IMR-90 (cell line): ENCODE data around the gene CD44. TPM values are rescaled to one million over a fixed set of nuclear protein-coding genes. Genes with fewer than 3 reads are reported as not detected.

ENCODE experiments used
- ATAC-seq: fragments of 200-7000 bp; cut with Tn5 transposase; 2 replicates; pipeline ENCODE4 v1.9.1; 2020; ENCODE audit warnings: low read depth, mild to moderate bottlenecking, moderate library complexity
- BruUV-seq: library from RNA; stranded (reverse); fragments of 400-500 nt; replicated peaks from 2 replicates; lab custom pipeline; 2021; lab: Mats Ljungman, UMichigan
- CTCF ChIA-PET: fragments of 300-600 bp; formaldehyde crosslinking; extraction: SDS; loops from one replicate; lab custom pipeline; 2021; ENCODE audit warnings: antibody characterized with exemption; lab: Yijun Ruan, JAX
- POLR2A ChIA-PET: fragments of 300-600 bp; sonication (Branson Sonifier 250); formaldehyde crosslinking; loops from one replicate; lab custom pipeline; 2022; ENCODE audit warnings: antibody characterized with exemption; ENCODE audit not compliant: unreplicated experiment; lab: Charles Lee
- DNase-seq: peaks from one replicate; pipeline ENCODE4 v3.0.0; 2013
- H2AFZ ChIP-seq: replicated peaks from 2 replicates; pipeline ENCODE3; 2013; ENCODE audit warnings: low read length, mild to moderate bottlenecking; ENCODE audit not compliant: poor library complexity
- H2AK5ac ChIP-seq: 2 replicates; pipeline ENCODE4 v1.6.1; 2013; ENCODE audit warnings: low read depth, low read length, inconsistent platforms
- H2AK9ac ChIP-seq: replicated peaks from 2 replicates; pipeline ENCODE3; 2013; ENCODE audit warnings: mild to moderate bottlenecking, low read depth, low read length, moderate library complexity; ENCODE audit not compliant: poor library complexity
- H2BK120ac ChIP-seq: 2 replicates; pipeline ENCODE4 v1.6.1; 2013; ENCODE audit warnings: low read depth, low read length, inconsistent platforms
- H2BK15ac ChIP-seq: 3 replicates; pipeline ENCODE4 v1.6.1; 2013; ENCODE audit warnings: low read depth, low read length, inconsistent platforms
- H2BK20ac ChIP-seq: 2 replicates; pipeline ENCODE4 v1.6.1; 2013; ENCODE audit warnings: low read depth, mild to moderate bottlenecking, inconsistent platforms, low read length, moderate library complexity
- H2BK5ac ChIP-seq: 2 replicates; pipeline ENCODE4 v1.6.1; 2013; ENCODE audit warnings: mild to moderate bottlenecking, low read depth, low read length, inconsistent platforms; ENCODE audit not compliant: poor library complexity, severe bottlenecking
- H3K14ac ChIP-seq: replicated peaks from 2 replicates; pipeline ENCODE4 v1.6.1; 2013; ENCODE audit warnings: low read depth, low read length, inconsistent platforms
- H3K18ac ChIP-seq: 2 replicates; pipeline ENCODE4 v1.6.1; 2013; ENCODE audit warnings: low read depth, low read length, control low read depth
- H3K23ac ChIP-seq: 2 replicates; pipeline ENCODE4 v1.6.1; 2013; ENCODE audit warnings: low read depth, low read length, inconsistent platforms
- H3K27ac ChIP-seq: 2 replicates; pipeline ENCODE4 v1.5.1; 2013; ENCODE audit warnings: mild to moderate bottlenecking, control low read depth, low read length; ENCODE audit not compliant: insufficient read depth
- H3K27me3 ChIP-seq: 2 replicates; pipeline ENCODE4 v1.6.1; 2013; ENCODE audit warnings: low read length; ENCODE audit not compliant: control insufficient read depth, insufficient read depth
- H3K36me3 ChIP-seq: 2 replicates; pipeline ENCODE4 v1.6.1; 2013; ENCODE audit warnings: low read length, mixed read lengths; ENCODE audit not compliant: control insufficient read depth, insufficient read depth
- H3K4ac ChIP-seq: 2 replicates; pipeline ENCODE4 v1.6.1; 2013; ENCODE audit warnings: low read depth, low read length, inconsistent platforms
- H3K4me1 ChIP-seq: 2 replicates; pipeline ENCODE4 v1.6.1; 2013; ENCODE audit warnings: low read length, mixed read lengths; ENCODE audit not compliant: control insufficient read depth, insufficient read depth
- H3K4me2 ChIP-seq: 2 replicates; pipeline ENCODE4 v1.6.1; 2013; ENCODE audit warnings: low read depth, mild to moderate bottlenecking, control low read depth, low read length, moderate library complexity
- H3K4me3 ChIP-seq: 2 replicates; pipeline ENCODE4 v1.5.1; 2013; ENCODE audit warnings: low read depth, mild to moderate bottlenecking, control low read depth, low read length, moderate library complexity; ENCODE audit not compliant: insufficient read depth
- H3K56ac ChIP-seq: 2 replicates; pipeline ENCODE4 v1.6.1; 2013; ENCODE audit warnings: low read length, inconsistent platforms; ENCODE audit not compliant: insufficient read depth; ENCODE audit errors: extremely low read depth
- H3K79me1 ChIP-seq, 2 experiments: 2 replicates each; pipeline ENCODE4 v1.6.1; 2013; ENCODE audit warnings: low read length in 2 of 2, inconsistent platforms in 1 of 2, low read depth in 1 of 2
- H3K9ac ChIP-seq: 2 replicates; pipeline ENCODE4 v1.6.1; 2013; ENCODE audit warnings: low read depth, low read length, control low read depth
- H3K9me1 ChIP-seq: 2 replicates; pipeline ENCODE4 v1.6.1; 2013; ENCODE audit warnings: low read length, inconsistent platforms; ENCODE audit not compliant: insufficient read depth
- H3K9me3 ChIP-seq: 2 replicates; pipeline ENCODE4 v1.6.1; 2013; ENCODE audit warnings: low read length; ENCODE audit not compliant: control insufficient read depth, insufficient read depth
- H4K20me1 ChIP-seq: 2 replicates; pipeline ENCODE4 v1.6.1; 2013; ENCODE audit warnings: low read length, inconsistent platforms; ENCODE audit not compliant: insufficient read depth
- H4K5ac ChIP-seq: 2 replicates; pipeline ENCODE4 v1.6.1; 2013; ENCODE audit warnings: mild to moderate bottlenecking, low read depth, low read length, control low read depth
- H4K8ac ChIP-seq, 2 experiments: 2 replicates each; pipeline ENCODE4 v1.6.1; 2013; ENCODE audit warnings: low read depth in 2 of 2, low read length in 2 of 2, control low read depth in 1 of 2, inconsistent platforms in 1 of 2
- H4K91ac ChIP-seq: 2 replicates; pipeline ENCODE4 v1.6.1; 2013; ENCODE audit warnings: low read depth, low read length, inconsistent platforms; ENCODE audit not compliant: insufficient read depth
- BHLHE40 ChIP-seq: fragments of 150-350 bp; IDR thresholded peaks from 2 replicates; pipeline ENCODE4 v1.6.1; 2016; ENCODE audit warnings: mild to moderate bottlenecking, low read depth, low read length
- CEBPB ChIP-seq: IDR thresholded peaks from 2 replicates; pipeline ENCODE4 v1.6.1; 2012; ENCODE audit warnings: low read depth, low read length, improper control_type of control experiment
- CHD1 ChIP-seq: IDR thresholded peaks from 2 replicates; pipeline ENCODE4 v1.6.1; 2012; ENCODE audit warnings: low read depth, low read length, improper control_type of control experiment
- MAFK ChIP-seq: IDR thresholded peaks from 2 replicates; pipeline ENCODE4 v1.6.1; 2012; ENCODE audit warnings: low read depth, low read length, improper control_type of control experiment
- MAZ ChIP-seq: IDR thresholded peaks from 2 replicates; pipeline ENCODE4 v1.6.1; 2012; ENCODE audit warnings: low read depth, mild to moderate bottlenecking, low read length, improper control_type of control experiment, moderate library complexity, borderline replicate concordance
- MXI1 ChIP-seq: IDR thresholded peaks from 2 replicates; pipeline ENCODE4 v1.6.1; 2012; ENCODE audit warnings: low read depth, mild to moderate bottlenecking, low read length, moderate library complexity, borderline replicate concordance
- NFE2L2 ChIP-seq: fragments of 150-350 bp; IDR thresholded peaks from 2 replicates; pipeline ENCODE4 v1.6.1; 2016; ENCODE audit warnings: low read depth, mild to moderate bottlenecking, low read length
- POLR2A ChIP-seq: IDR thresholded peaks from 2 replicates; pipeline ENCODE4 v1.6.1; 2012; ENCODE audit warnings: mild to moderate bottlenecking, low read depth, low read length
- SMC3 ChIP-seq: fragments of 150-350 bp; IDR thresholded peaks from 2 replicates; pipeline ENCODE4 v1.6.1; 2016; ENCODE audit warnings: low read depth, mild to moderate bottlenecking, antibody characterized with exemption, low read length, moderate library complexity
- WGBS, 2 experiments: methylation state at CpG; one replicate each; pipeline versions ENCODE4 v1.1.5 to v1.1.7; 2013; ENCODE audit warnings: missing lambda C conversion rate in 2 of 2; ENCODE audit not compliant: insufficient read length in 1 of 2; ENCODE audit errors: extremely low coverage in 2 of 2; 5-methylcytosine and 5-hydroxymethylcytosine counted together
- dilution Hi-C: fragments of 300-500 bp; cut with HindIII; formaldehyde crosslinking; loops from one replicate; pipeline ENCODE4 v1.14.3; 2018; ENCODE audit warnings: low sequenced_read_pairs; ENCODE audit not compliant: unreplicated experiment
- in situ Hi-C: fragments of 300-500 bp; cut with MboI; formaldehyde crosslinking; loops from 3 replicates; pipeline ENCODE4 v1.14.3; 2019; ENCODE audit warnings: low sequenced_read_pairs, inconsistent platforms, mixed read lengths
- intact Hi-C: fragments of 100-400 bp; cut with micrococcal nuclease; formaldehyde crosslinking; loops from 2 replicates; pipeline ENCODE4 v1.10.0; 2022
- polyA plus RNA-seq, 3 experiments: library from polyadenylated mRNA; depleted of rRNA; stranded (reverse); fragments of >200 nt; gene quantifications; 2 replicates each; pipeline ENCODE4 v1.2.3, GENCODE V29; 2012; ENCODE audit warnings: low replicate concordance in 1 of 3
- total RNA-seq: library from RNA; depleted of rRNA; stranded (reverse); fragments of >200 nt; gene quantifications from 2 replicates; pipeline ENCODE4 v1.2.3, GENCODE V29; 2012
- TF ChIP-seq, protein P1 (sequence below): fragments of 150-350 bp; IDR thresholded peaks from 2 replicates; pipeline ENCODE4 v1.6.1; 2017; ENCODE audit warnings: mild to moderate bottlenecking, antibody characterized with exemption, low read length, low read depth
- TF ChIP-seq, protein P2 (sequence below): conservative IDR thresholded peaks from 2 replicates; pipeline ENCODE4 v1.5.1; 2012; ENCODE audit warnings: mild to moderate bottlenecking, low read depth, low read length, improper control_type of control experiment

Gene CD44
- total and polyA plus RNA-seq, 2 of the 4 experiments (the other 2 are of a cell fraction) = 357 to 947 TPM

DNA sequence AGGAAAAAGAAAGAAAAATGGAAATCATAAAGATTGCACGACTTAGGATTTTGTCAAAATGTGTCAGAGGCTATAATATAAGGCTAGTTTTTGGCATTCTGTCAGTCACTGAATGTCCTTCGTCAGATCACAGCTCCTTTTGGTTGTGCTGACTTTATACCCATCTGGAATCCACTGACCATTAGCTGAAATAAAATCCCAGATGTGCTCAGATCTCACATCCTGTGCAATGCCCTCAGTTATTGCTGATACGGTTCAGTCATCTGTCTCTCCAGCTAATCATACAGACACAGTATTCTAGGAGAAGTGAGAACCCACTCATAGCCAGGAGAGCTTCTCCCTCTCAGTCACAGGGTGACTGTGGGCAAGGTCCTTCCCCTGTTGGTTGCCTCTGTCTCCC lies 11.5 kb downstream of the CD44 start:
- dilution Hi-C loops = no loop called here
- Histone ChIP-seq H3K23ac (peak overlapping the region; percentile 64), H3K79me1 (peaks cover 0 to 80% of the 10 kb centered on the region in 2 experiments; a peak in 2 of 4 replicates), H4K91ac (no peak overlapping the region), H3K4me2 (no peak overlapping the region; the same call in 1 of the 2 replicates), H2BK15ac (no peak overlapping the region), H2AK9ac (no peak overlapping the region), H3K14ac (no peak overlapping the region; the same call in 1 of the 2 replicates), H2BK120ac (no peak overlapping the region), H2AFZ (no peak overlapping the region), H3K18ac (peak overlapping the region; percentile 0; the same call in 1 of the 2 replicates), H3K4ac (no peak overlapping the region), H3K9me1 (peaks cover 57% of the 10 kb centered on the region), H2BK5ac (peak overlapping the region; percentile 5), H3K4me1 (peaks cover 33% of the 10 kb centered on the region), H4K8ac (no peak overlapping the region), H4K5ac (no peak overlapping the region; the same call in 1 of the 2 replicates), H3K9ac (no peak overlapping the region), H2BK20ac (peak overlapping the region; percentile 6; the same call in 1 of the 2 replicates), H3K4me3 (no peak overlapping the region), H3K9me3 (peaks cover 4% of the 10 kb centered on the region; the same call in 1 of the 2 replicates), H2AK5ac (no peak overlapping the region), H3K36me3 (peaks cover 50% of the 10 kb centered on the region), H4K20me1 (peaks cover 100% of the 10 kb centered on the region), H3K56ac (no peak overlapping the region), H3K27ac (peak overlapping the region; percentile 35; the same call in 1 of the 2 replicates), H3K27me3 (no peaks in the 10 kb centered on the region)
- intact Hi-C loops = loop anchor here (10.0 kb wide), 1 partner anchor 154 kb away; no protein-coding TSS in a partner anchor
- ChIA-PET POLR2A (no interaction called here), CTCF (interaction anchor here (0.7 kb wide), 1 partner anchor 36 kb away, joined by 3 read pairs; no protein-coding TSS in a partner anchor)
- DNase-seq (no peak), ATAC-seq (no peak)
- no peak for TF ChIP-seq MXI1
- no peak for TF ChIP-seq CHD1
- TF ChIP-seq, protein P1, sequence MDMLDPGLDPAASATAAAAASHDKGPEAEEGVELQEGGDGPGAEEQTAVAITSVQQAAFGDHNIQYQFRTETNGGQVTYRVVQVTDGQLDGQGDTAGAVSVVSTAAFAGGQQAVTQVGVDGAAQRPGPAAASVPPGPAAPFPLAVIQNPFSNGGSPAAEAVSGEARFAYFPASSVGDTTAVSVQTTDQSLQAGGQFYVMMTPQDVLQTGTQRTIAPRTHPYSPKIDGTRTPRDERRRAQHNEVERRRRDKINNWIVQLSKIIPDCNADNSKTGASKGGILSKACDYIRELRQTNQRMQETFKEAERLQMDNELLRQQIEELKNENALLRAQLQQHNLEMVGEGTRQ = no peak
- no peak for TF ChIP-seq NFE2L2
- TF ChIP-seq POLR2A = no peak
- TF ChIP-seq MAFK = no peak
- no peak for TF ChIP-seq CEBPB
- TF ChIP-seq, protein P2, sequence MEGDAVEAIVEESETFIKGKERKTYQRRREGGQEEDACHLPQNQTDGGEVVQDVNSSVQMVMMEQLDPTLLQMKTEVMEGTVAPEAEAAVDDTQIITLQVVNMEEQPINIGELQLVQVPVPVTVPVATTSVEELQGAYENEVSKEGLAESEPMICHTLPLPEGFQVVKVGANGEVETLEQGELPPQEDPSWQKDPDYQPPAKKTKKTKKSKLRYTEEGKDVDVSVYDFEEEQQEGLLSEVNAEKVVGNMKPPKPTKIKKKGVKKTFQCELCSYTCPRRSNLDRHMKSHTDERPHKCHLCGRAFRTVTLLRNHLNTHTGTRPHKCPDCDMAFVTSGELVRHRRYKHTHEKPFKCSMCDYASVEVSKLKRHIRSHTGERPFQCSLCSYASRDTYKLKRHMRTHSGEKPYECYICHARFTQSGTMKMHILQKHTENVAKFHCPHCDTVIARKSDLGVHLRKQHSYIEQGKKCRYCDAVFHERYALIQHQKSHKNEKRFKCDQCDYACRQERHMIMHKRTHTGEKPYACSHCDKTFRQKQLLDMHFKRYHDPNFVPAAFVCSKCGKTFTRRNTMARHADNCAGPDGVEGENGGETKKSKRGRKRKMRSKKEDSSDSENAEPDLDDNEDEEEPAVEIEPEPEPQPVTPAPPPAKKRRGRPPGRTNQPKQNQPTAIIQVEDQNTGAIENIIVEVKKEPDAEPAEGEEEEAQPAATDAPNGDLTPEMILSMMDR = no peak
- no peak for TF ChIP-seq BHLHE40
- no peak for TF ChIP-seq SMC3
- TF ChIP-seq MAZ = no peak
- BruUV-seq = no TSS peak
- in situ Hi-C loops = loop anchor here (25.0 kb wide), 1 partner anchor 563 kb away; no protein-coding TSS in a partner anchor
- 86% methylated on average over 1 of the region's 3 CpGs; no CpG with 5 or more reads in 1 of the 2 experiments for WGBS, 2 experiments
